ENCODE measurements around the gene EML4. TPM values are rescaled to one million over a fixed set of nuclear protein-coding genes. Genes with fewer than 3 reads are reported as not detected.

Gene EML4
- total and polyA plus RNA-seq, 2 of the 13 experiments (the other 11 are each of a cell fraction or from before 2014, with no cell fraction given) = 243 to 476 TPM

DNA sequence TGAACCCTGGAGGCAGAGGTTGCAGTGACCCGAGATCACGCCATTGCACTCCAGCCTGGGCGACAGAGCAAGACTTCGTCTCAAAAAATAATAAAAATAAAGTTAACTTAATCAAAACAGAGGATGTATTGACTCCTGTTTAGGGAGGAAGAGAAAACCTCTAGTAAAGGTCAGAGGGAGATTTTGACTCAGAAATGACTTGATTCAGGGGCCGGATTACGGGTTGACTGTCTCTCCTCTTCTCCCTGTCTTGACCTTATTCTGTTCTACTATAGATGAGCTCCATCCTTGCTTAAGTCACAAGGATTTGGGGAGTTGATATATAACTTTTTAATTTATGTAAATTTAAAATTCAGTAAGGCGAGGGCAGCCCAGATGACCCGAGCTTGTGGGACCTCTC, 120.9 kb downstream of the EML4 start:
- BruUV-seq (replicated peaks) = no TSS peak
- Histone ChIP-seq H3K79me2 (ENCODE audit: insufficient read depth, low read length) (no peaks in the 10 kb centered on the region), H4K20me1 (ENCODE audit: insufficient read depth, low read length) (peaks cover 42% of the 10 kb centered on the region), H3K36me3 (replicated peaks in 1 of 2; ENCODE audit: control insufficient read depth in 1 of 2, insufficient read depth in 2 of 2, low read length in 2 of 2) (peaks cover 20 to 79% of the 10 kb centered on the region in 2 experiments), H3K9ac (ENCODE audit: insufficient read depth, low read depth, low read length) (no peak overlapping the region), H2AFZ (ENCODE audit: low read length) (no peak overlapping the region), H3K27ac (ENCODE audit: extremely low read length, insufficient read depth, low read length) (no peak overlapping the region), H3K9me3 (ENCODE audit: low read length) (no peaks in the 10 kb centered on the region), H3K4me1 (ENCODE audit: insufficient read depth, low read length) (peaks cover 23% of the 10 kb centered on the region), H3K4me3 (replicated peaks in 1 of 3; ENCODE audit: insufficient read depth in 1 of 3, low read depth in 2 of 3, low read length in 3 of 3) (no peak overlapping the region), H3K4me2 (ENCODE audit: low read depth, low read length) (no peak overlapping the region), H3K27me3 (ENCODE audit: control insufficient read depth in 1 of 2, insufficient read depth in 2 of 2, low read length in 2 of 2) (no peaks in the 10 kb centered on the region)
- in situ Hi-C loops (cut with HindIII; ENCODE audit: extremely low pct_ligation_motif_present, low pct_unique_long_range_greater_than_20kb) (no loop called here), intact Hi-C loops (cut with micrococcal nuclease; ENCODE audit: unreplicated experiment) (no loop called here)
- ATAC-seq = no peak
- CTCF ChIA-PET (ENCODE audit: low intra/inter-chr PET ratio, low total read pairs) = no interaction called here
- WGBS (ENCODE audit: low lambda C conversion rate) = 97% methylated on average over 8 of the region's 8 CpGs
- no peak for FAIRE-seq
- TF ChIP-seq, protein P1, sequence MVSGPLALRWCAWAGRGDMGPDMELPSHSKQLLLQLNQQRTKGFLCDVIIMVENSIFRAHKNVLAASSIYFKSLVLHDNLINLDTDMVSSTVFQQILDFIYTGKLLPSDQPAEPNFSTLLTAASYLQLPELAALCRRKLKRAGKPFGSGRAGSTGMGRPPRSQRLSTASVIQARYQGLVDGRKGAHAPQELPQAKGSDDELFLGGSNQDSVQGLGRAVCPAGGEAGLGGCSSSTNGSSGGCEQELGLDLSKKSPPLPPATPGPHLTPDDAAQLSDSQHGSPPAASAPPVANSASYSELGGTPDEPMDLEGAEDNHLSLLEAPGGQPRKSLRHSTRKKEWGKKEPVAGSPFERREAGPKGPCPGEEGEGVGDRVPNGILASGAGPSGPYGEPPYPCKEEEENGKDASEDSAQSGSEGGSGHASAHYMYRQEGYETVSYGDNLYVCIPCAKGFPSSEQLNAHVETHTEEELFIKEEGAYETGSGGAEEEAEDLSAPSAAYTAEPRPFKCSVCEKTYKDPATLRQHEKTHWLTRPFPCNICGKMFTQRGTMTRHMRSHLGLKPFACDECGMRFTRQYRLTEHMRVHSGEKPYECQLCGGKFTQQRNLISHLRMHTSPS (CRISPR knock-in tag; IDR thresholded peaks at IDR 0.05; ENCODE audit: low read depth) = no peak
- TF ChIP-seq THAP11 (CRISPR knock-in tag; IDR thresholded peaks at IDR 0.05) (no peak), ZMAT3 (CRISPR knock-in tag; conservative IDR thresholded peaks at IDR 0.05) (no peak), ZSCAN31 (CRISPR knock-in tag; IDR thresholded peaks at IDR 0.05; ENCODE audit: low read depth) (no peak), PRPF4 (IDR thresholded peaks at IDR 0.05; ENCODE audit: low read depth, low read length, poor library complexity, severe bottlenecking) (no peak), NFATC3 (CRISPR knock-in tag; IDR thresholded peaks at IDR 0.05) (no peak), SETDB1 (CRISPR knock-in tag; IDR thresholded peaks at IDR 0.05; ENCODE audit: borderline replicate concordance) (no peak), MEF2D (CRISPR knock-in tag; IDR thresholded peaks at IDR 0.05) (no peak), ZNF530 (CRISPR knock-in tag; IDR thresholded peaks at IDR 0.05; ENCODE audit: low read depth) (no peak), NKX3-1 (CRISPR knock-in tag; IDR thresholded peaks at IDR 0.05) (no peak), HDAC6 (IDR thresholded peaks at IDR 0.05; ENCODE audit: low read depth, low read length) (no peak), SALL2 (CRISPR knock-in tag; IDR thresholded peaks at IDR 0.05) (no peak), ZNF10 (CRISPR knock-in tag; IDR thresholded peaks at IDR 0.05; ENCODE audit: borderline replicate concordance, low read depth) (no peak), JDP2 (CRISPR knock-in tag; IDR thresholded peaks at IDR 0.05; ENCODE audit: borderline replicate concordance) (no peak)
- TF ChIP-seq, protein P2, sequence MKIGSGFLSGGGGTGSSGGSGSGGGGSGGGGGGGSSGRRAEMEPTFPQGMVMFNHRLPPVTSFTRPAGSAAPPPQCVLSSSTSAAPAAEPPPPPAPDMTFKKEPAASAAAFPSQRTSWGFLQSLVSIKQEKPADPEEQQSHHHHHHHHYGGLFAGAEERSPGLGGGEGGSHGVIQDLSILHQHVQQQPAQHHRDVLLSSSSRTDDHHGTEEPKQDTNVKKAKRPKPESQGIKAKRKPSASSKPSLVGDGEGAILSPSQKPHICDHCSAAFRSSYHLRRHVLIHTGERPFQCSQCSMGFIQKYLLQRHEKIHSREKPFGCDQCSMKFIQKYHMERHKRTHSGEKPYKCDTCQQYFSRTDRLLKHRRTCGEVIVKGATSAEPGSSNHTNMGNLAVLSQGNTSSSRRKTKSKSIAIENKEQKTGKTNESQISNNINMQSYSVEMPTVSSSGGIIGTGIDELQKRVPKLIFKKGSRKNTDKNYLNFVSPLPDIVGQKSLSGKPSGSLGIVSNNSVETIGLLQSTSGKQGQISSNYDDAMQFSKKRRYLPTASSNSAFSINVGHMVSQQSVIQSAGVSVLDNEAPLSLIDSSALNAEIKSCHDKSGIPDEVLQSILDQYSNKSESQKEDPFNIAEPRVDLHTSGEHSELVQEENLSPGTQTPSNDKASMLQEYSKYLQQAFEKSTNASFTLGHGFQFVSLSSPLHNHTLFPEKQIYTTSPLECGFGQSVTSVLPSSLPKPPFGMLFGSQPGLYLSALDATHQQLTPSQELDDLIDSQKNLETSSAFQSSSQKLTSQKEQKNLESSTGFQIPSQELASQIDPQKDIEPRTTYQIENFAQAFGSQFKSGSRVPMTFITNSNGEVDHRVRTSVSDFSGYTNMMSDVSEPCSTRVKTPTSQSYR (CRISPR knock-in tag; IDR thresholded peaks at IDR 0.05; ENCODE audit: borderline replicate concordance) = no peak
- TF ChIP-seq, protein P3, sequence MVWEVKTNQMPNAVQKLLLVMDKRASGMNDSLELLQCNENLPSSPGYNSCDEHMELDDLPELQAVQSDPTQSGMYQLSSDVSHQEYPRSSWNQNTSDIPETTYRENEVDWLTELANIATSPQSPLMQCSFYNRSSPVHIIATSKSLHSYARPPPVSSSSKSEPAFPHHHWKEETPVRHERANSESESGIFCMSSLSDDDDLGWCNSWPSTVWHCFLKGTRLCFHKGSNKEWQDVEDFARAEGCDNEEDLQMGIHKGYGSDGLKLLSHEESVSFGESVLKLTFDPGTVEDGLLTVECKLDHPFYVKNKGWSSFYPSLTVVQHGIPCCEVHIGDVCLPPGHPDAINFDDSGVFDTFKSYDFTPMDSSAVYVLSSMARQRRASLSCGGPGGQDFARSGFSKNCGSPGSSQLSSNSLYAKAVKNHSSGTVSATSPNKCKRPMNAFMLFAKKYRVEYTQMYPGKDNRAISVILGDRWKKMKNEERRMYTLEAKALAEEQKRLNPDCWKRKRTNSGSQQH (CRISPR knock-in tag; IDR thresholded peaks at IDR 0.05; ENCODE audit: low read depth) = no peak
- DNase-seq (ENCODE audit: low spot score) = no peak
- POLR2A ChIA-PET = no interaction called here

Measured in HepG2 (cell line).